ENCODE measurements around the gene LHFPL3. TPM values are rescaled to one million over a fixed set of nuclear protein-coding genes. Genes with fewer than 3 reads are reported as not detected.

Gene LHFPL3
- total RNA-seq, 1 donor from 2014 or later: not detected

DNA sequence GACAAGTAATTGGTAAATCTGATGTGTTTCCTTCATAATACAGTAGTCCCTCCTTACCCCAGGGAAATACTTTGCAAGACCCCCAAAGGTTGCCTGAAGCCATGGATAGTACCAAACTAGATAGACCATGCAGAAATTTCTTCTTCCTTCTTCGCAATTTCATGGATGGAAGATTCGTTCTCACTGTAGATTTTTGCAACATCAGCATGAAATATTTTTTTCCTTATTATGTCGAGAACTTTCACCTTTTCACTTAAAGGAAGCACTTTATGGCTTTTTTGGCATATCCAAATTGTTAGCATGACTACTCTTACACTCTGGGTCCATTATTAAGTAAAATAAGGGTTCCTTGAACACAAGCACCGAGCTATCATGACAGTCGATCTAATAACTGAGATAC is 333.2 kb downstream of the LHFPL3 start:
- FAIRE-seq: no peak

GRCh38 chr7:104664648-104665047 is 336.2 kb downstream of the LHFPL3 start:
- Histone ChIP-seq H3K4me3 (ENCODE audit: low read depth, low read length) (no peak overlapping the region), H3K27me3 (ENCODE audit: control insufficient read depth, insufficient read depth, low read length) (no peaks in the 10 kb centered on the region), H3K36me3 (ENCODE audit: control insufficient read depth, insufficient read depth, low read length) (no peaks in the 10 kb centered on the region)
- TF ChIP-seq CTCF (IDR thresholded peaks at IDR 0.05; ENCODE audit: insufficient read depth, low read length, severe bottlenecking): no peak
- DNase-seq (ENCODE audit: low read depth): no peak
- FAIRE-seq: no peak

More for the DNA sequence above, 333.2 kb downstream of the LHFPL3 start:
- H3K27me3 ChIP-seq (ENCODE audit: control insufficient read depth, insufficient read depth, low read length): no peaks in the 10 kb centered on the region
- no peaks in the 10 kb centered on the region for H3K36me3 ChIP-seq (ENCODE audit: control insufficient read depth, insufficient read depth, low read length)
- no peak for TF ChIP-seq CTCF (IDR thresholded peaks at IDR 0.05; ENCODE audit: insufficient read depth, low read length, severe bottlenecking)
- no peak overlapping the region for H3K4me3 ChIP-seq (ENCODE audit: low read depth, low read length)
- DNase-seq (ENCODE audit: low read depth): no peak

- FAIRE-seq (no peak), DNase-seq (ENCODE audit: low read depth) (no peak)
- no peaks in the 10 kb centered on the region for H3K27me3 ChIP-seq (ENCODE audit: control insufficient read depth, insufficient read depth, low read length)
- no peak overlapping the region for H3K4me3 ChIP-seq (ENCODE audit: low read depth, low read length)
- TF ChIP-seq CTCF (IDR thresholded peaks at IDR 0.05; ENCODE audit: insufficient read depth, low read length, severe bottlenecking): no peak
- H3K36me3 ChIP-seq (ENCODE audit: control insufficient read depth, insufficient read depth, low read length): no peaks in the 10 kb centered on the region
Observed at GRCh38 chr7:104677587-104677986, 349.2 kb downstream of the LHFPL3 start.

- Histone ChIP-seq H3K4me3 (ENCODE audit: low read depth, low read length) (no peak overlapping the region), H3K27me3 (ENCODE audit: control insufficient read depth, insufficient read depth, low read length) (no peaks in the 10 kb centered on the region), H3K36me3 (ENCODE audit: control insufficient read depth, insufficient read depth, low read length) (no peaks in the 10 kb centered on the region)
- no peak for FAIRE-seq
- TF ChIP-seq CTCF (IDR thresholded peaks at IDR 0.05; ENCODE audit: insufficient read depth, low read length, severe bottlenecking): no peak
- no peak for DNase-seq (ENCODE audit: low read depth)
Observed at GRCh38 chr7:104679085-104679484, 350.7 kb downstream of the LHFPL3 start.

- Histone ChIP-seq H3K27me3 (ENCODE audit: control insufficient read depth, insufficient read depth, low read length) (no peaks in the 10 kb centered on the region), H3K36me3 (ENCODE audit: control insufficient read depth, insufficient read depth, low read length) (no peaks in the 10 kb centered on the region), H3K4me3 (ENCODE audit: low read depth, low read length) (no peak overlapping the region)
- DNase-seq (ENCODE audit: low read depth): no peak
- no peak for TF ChIP-seq CTCF (IDR thresholded peaks at IDR 0.05; ENCODE audit: insufficient read depth, low read length, severe bottlenecking)
- no peak for FAIRE-seq
Observed at GRCh38 chr7:104686286-104686685, 357.9 kb downstream of the LHFPL3 start.

DNA sequence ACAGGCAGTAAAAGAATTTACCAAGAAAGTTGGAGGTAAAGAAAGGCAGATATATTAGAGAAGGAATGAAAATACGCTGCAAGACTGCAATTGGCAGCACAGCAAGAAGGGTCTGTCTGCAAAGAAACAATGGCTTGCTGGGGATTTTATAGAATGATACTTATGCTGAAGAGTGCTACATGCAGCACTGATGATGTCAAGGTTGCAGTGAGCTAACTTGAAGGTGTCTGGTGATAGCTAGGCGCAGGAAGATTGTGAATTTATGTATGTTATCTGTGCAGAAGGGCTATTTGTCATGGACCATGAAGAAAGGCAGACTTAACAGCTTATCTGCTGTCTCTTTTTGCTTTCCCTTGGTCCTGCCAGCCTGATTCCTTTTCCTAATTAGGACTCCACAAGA is 366.3 kb downstream of the LHFPL3 start:
- no peaks in the 10 kb centered on the region for H3K36me3 ChIP-seq (ENCODE audit: control insufficient read depth, insufficient read depth, low read length)
- no peak for DNase-seq (ENCODE audit: low read depth)

More for the DNA sequence above, 366.3 kb downstream of the LHFPL3 start:
- FAIRE-seq: no peak
- TF ChIP-seq CTCF (IDR thresholded peaks at IDR 0.05; ENCODE audit: insufficient read depth, low read length, severe bottlenecking): no peak
- no peak overlapping the region for H3K4me3 ChIP-seq (ENCODE audit: low read depth, low read length)
- no peaks in the 10 kb centered on the region for H3K27me3 ChIP-seq (ENCODE audit: control insufficient read depth, insufficient read depth, low read length)

Data from bronchial epithelial cell (primary cell).